HepG2 (cell line): ENCODE measurements around the gene FETUB. TPM values are rescaled to one million over a fixed set of nuclear protein-coding genes. Genes with fewer than 3 reads are reported as not detected.
A peak's percentile ranks its signal among the peaks of the same experiment; 100 is the strongest.

Experiments
- GATAD1 ChIP-seq: IDR thresholded peaks from 2 replicates; pipeline ENCODE4 v1.6.1; 2016; ENCODE audit warnings: missing genetic modification reagents, missing compliant biosample characterization
- KDM5B ChIP-seq: sonication (generic); formaldehyde crosslinking; IDR thresholded peaks from 2 replicates; pipeline ENCODE4 v1.4.0; 2020; ENCODE audit warnings: missing genetic modification reagents, mild to moderate bottlenecking, borderline replicate concordance
- KMT2B ChIP-seq: IDR thresholded peaks from 2 replicates; pipeline ENCODE4 v1.6.1; 2016; ENCODE audit warnings: missing genetic modification reagents, missing compliant biosample characterization
- MAF1 ChIP-seq: sonication (generic); formaldehyde crosslinking; IDR thresholded peaks from 2 replicates; pipeline ENCODE4 v1.5.0; 2020; ENCODE audit warnings: missing genetic modification reagents, borderline replicate concordance
- RAD51 ChIP-seq: fragments of 450-650 bp; IDR thresholded peaks from 2 replicates; pipeline ENCODE4 v1.6.1; 2016; ENCODE audit warnings: borderline replicate concordance
- TAF1 ChIP-seq: sonication (generic); formaldehyde crosslinking; IDR thresholded peaks from 2 replicates; pipeline ENCODE4 v1.4.0; 2020; ENCODE audit warnings: missing genetic modification reagents
- ZBTB8A ChIP-seq: sonication (generic); formaldehyde crosslinking; IDR thresholded peaks from 2 replicates; pipeline ENCODE4 v1.4.0; 2020; ENCODE audit warnings: mild to moderate bottlenecking, low read depth, missing genetic modification reagents, borderline replicate concordance
- ZNF274 ChIP-seq: sonication (generic); formaldehyde crosslinking; IDR thresholded peaks from 2 replicates; pipeline ENCODE4 v1.5.1; 2020; ENCODE audit warnings: mild to moderate bottlenecking, missing genetic modification reagents
- ZNF414 ChIP-seq: sonication (generic); formaldehyde crosslinking; IDR thresholded peaks from 2 replicates; pipeline ENCODE4 v1.5.0; 2020; ENCODE audit warnings: missing genetic modification reagents
- ZNF432 ChIP-seq: sonication (generic); formaldehyde crosslinking; IDR thresholded peaks from 2 replicates; pipeline ENCODE4 v1.5.0; 2020; ENCODE audit warnings: missing genetic modification reagents, mild to moderate bottlenecking, borderline replicate concordance
- ZNF496 ChIP-seq: sonication (generic); formaldehyde crosslinking; IDR thresholded peaks from 2 replicates; pipeline ENCODE4 v1.8.1; 2023; ENCODE audit warnings: mild to moderate bottlenecking, moderate library complexity, missing genetic modification reagents; ENCODE audit not compliant: insufficient replicate concordance
- ZNF556 ChIP-seq: sonication (generic); formaldehyde crosslinking; IDR thresholded peaks from 2 replicates; pipeline ENCODE4 v1.4.0; 2020; ENCODE audit warnings: mild to moderate bottlenecking, missing genetic modification reagents, borderline replicate concordance
- ZNF83 ChIP-seq: sonication (generic); formaldehyde crosslinking; IDR thresholded peaks from 2 replicates; pipeline ENCODE4 v1.4.0; 2020; ENCODE audit warnings: missing genetic modification reagents, mild to moderate bottlenecking, borderline replicate concordance
- polyA plus RNA-seq, 8 experiments: library from polyadenylated mRNA; depleted of rRNA in 3 of 8; stranded (reverse) in 7 of 8; unstranded in 1 of 8; fragments of >200 nt; fragmentation: Illumina TruSeq in 4 of 8; extraction: Trizol in 4 of 8; gene quantifications; 2 replicates each; pipeline versions ENCODE4 v1.2.1 to v1.2.3, GENCODE V29; 2011 to 2016; ENCODE audit warnings: low read depth in 4 of 8, missing spikeins in 1 of 8, mixed read lengths in 1 of 8; ENCODE audit not compliant: insufficient read depth in 1 of 8
- total RNA-seq, 5 experiments: library from RNA; depleted of rRNA; stranded (reverse); fragments of >200 nt; fragmentation: Illumina TruSeq; extraction: Trizol; gene quantifications; 2 replicates each; pipeline ENCODE4 v1.2.3, GENCODE V29; 2016; ENCODE audit warnings: low read depth in 1 of 5
- TF ChIP-seq, protein P1 (sequence below): sonication (generic); formaldehyde crosslinking; conservative IDR thresholded peaks from 2 replicates; pipeline ENCODE4 v1.5.0; 2020; ENCODE audit warnings: missing genetic modification reagents
- TF ChIP-seq, protein P2 (sequence below): sonication (generic); formaldehyde crosslinking; IDR thresholded peaks from 2 replicates; pipeline ENCODE4 v1.5.0; 2020; ENCODE audit warnings: mild to moderate bottlenecking, missing genetic modification reagents
- TF ChIP-seq, protein P3 (sequence below): sonication (generic); formaldehyde crosslinking; IDR thresholded peaks from 2 replicates; pipeline ENCODE4 v1.4.0; 2020; ENCODE audit warnings: missing genetic modification reagents, borderline replicate concordance
- TF ChIP-seq, protein P4 (sequence below): sonication (generic); formaldehyde crosslinking; IDR thresholded peaks from 2 replicates; pipeline ENCODE4 v1.4.0; 2020; ENCODE audit warnings: mild to moderate bottlenecking, missing genetic modification reagents

FETUB gene
- total and polyA plus RNA-seq, 2 of the 13 experiments (the other 11 are each of a cell fraction or from before 2014, with no cell fraction given): 2.1 to 4.4 TPM

GRCh38 chr3:186614597-186615483 lies 25.4 kb upstream of the FETUB start (continued):
- TF ChIP-seq, protein P1, sequence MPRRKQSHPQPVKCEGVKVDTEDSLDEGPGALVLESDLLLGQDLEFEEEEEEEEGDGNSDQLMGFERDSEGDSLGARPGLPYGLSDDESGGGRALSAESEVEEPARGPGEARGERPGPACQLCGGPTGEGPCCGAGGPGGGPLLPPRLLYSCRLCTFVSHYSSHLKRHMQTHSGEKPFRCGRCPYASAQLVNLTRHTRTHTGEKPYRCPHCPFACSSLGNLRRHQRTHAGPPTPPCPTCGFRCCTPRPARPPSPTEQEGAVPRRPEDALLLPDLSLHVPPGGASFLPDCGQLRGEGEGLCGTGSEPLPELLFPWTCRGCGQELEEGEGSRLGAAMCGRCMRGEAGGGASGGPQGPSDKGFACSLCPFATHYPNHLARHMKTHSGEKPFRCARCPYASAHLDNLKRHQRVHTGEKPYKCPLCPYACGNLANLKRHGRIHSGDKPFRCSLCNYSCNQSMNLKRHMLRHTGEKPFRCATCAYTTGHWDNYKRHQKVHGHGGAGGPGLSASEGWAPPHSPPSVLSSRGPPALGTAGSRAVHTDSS: no peak
- TF ChIP-seq ZNF414: no peak
- no peak for TF ChIP-seq RAD51
- no peak for TF ChIP-seq ZNF496 (CRISPR knock-in tag)
- no peak for TF ChIP-seq ZNF432 (CRISPR knock-in tag)
- TF ChIP-seq KDM5B (CRISPR knock-in tag): no peak
- no peak for TF ChIP-seq ZNF83 (CRISPR knock-in tag)
- no peak for TF ChIP-seq KMT2B (CRISPR knock-in tag)
- TF ChIP-seq, protein P2, sequence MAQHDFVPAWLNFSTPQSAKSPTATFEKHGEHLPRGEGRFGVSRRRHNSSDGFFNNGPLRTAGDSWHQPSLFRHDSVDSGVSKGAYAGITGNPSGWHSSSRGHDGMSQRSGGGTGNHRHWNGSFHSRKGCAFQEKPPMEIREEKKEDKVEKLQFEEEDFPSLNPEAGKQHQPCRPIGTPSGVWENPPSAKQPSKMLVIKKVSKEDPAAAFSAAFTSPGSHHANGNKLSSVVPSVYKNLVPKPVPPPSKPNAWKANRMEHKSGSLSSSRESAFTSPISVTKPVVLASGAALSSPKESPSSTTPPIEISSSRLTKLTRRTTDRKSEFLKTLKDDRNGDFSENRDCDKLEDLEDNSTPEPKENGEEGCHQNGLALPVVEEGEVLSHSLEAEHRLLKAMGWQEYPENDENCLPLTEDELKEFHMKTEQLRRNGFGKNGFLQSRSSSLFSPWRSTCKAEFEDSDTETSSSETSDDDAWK (CRISPR knock-in tag): no peak
- TF ChIP-seq, protein P3, sequence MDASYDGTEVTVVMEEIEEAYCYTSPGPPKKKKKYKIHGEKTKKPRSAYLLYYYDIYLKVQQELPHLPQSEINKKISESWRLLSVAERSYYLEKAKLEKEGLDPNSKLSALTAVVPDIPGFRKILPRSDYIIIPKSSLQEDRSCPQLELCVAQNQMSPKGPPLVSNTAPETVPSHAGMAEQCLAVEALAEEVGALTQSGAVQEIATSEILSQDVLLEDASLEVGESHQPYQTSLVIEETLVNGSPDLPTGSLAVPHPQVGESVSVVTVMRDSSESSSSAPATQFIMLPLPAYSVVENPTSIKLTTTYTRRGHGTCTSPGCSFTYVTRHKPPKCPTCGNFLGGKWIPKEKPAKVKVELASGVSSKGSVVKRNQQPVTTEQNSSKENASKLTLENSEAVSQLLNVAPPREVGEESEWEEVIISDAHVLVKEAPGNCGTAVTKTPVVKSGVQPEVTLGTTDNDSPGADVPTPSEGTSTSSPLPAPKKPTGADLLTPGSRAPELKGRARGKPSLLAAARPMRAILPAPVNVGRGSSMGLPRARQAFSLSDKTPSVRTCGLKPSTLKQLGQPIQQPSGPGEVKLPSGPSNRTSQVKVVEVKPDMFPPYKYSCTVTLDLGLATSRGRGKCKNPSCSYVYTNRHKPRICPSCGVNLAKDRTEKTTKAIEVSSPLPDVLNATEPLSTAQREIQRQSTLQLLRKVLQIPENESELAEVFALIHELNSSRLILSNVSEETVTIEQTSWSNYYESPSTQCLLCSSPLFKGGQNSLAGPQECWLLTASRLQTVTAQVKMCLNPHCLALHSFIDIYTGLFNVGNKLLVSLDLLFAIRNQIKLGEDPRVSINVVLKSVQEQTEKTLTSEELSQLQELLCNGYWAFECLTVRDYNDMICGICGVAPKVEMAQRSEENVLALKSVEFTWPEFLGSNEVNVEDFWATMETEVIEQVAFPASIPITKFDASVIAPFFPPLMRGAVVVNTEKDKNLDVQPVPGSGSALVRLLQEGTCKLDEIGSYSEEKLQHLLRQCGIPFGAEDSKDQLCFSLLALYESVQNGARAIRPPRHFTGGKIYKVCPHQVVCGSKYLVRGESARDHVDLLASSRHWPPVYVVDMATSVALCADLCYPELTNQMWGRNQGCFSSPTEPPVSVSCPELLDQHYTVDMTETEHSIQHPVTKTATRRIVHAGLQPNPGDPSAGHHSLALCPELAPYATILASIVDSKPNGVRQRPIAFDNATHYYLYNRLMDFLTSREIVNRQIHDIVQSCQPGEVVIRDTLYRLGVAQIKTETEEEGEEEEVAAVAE (CRISPR knock-in tag): no peak; the same call in 1 of the 2 replicates
- TF ChIP-seq TAF1: peak; percentile 8; the same call in 1 of the 2 replicates
- TF ChIP-seq ZNF556 (CRISPR knock-in tag): peak; percentile 78; the same call in 1 of the 2 replicates
- peak; percentile 79; the same call in 1 of the 2 replicates for TF ChIP-seq ZBTB8A (CRISPR knock-in tag)
- TF ChIP-seq, protein P4, sequence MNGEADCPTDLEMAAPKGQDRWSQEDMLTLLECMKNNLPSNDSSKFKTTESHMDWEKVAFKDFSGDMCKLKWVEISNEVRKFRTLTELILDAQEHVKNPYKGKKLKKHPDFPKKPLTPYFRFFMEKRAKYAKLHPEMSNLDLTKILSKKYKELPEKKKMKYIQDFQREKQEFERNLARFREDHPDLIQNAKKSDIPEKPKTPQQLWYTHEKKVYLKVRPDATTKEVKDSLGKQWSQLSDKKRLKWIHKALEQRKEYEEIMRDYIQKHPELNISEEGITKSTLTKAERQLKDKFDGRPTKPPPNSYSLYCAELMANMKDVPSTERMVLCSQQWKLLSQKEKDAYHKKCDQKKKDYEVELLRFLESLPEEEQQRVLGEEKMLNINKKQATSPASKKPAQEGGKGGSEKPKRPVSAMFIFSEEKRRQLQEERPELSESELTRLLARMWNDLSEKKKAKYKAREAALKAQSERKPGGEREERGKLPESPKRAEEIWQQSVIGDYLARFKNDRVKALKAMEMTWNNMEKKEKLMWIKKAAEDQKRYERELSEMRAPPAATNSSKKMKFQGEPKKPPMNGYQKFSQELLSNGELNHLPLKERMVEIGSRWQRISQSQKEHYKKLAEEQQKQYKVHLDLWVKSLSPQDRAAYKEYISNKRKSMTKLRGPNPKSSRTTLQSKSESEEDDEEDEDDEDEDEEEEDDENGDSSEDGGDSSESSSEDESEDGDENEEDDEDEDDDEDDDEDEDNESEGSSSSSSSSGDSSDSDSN (CRISPR knock-in tag): 0 out of 2 replicates have a peak, but pooled peaks have one; percentile 13
- TF ChIP-seq GATAD1 (CRISPR knock-in tag): 0 out of 2 replicates have a peak, but pooled peaks have one; percentile 39
- 0 out of 2 replicates have a peak, but pooled peaks have one; percentile 28 for TF ChIP-seq ZNF274
- no peak for TF ChIP-seq MAF1 (CRISPR knock-in tag)
